Activated T-cell treated with anti-CD3 and anti-CD28 coated beads, Interleukin-2, amount 50 U/mL, for 48 hours (primary cell): Measurements from ENCODE around the gene CACNA1D.
"Not testable (repeated sequence)": the region's sequence is repeated elsewhere in the genome, so short reads cannot be mapped to it uniquely, and the experiment has no call there.

Experiments used
- DNase-seq, 2 experiments: peaks; one replicate each; pipeline ENCODE4 v3.0.0-alpha.2; 2020

The CACNA1D gene

DNA sequence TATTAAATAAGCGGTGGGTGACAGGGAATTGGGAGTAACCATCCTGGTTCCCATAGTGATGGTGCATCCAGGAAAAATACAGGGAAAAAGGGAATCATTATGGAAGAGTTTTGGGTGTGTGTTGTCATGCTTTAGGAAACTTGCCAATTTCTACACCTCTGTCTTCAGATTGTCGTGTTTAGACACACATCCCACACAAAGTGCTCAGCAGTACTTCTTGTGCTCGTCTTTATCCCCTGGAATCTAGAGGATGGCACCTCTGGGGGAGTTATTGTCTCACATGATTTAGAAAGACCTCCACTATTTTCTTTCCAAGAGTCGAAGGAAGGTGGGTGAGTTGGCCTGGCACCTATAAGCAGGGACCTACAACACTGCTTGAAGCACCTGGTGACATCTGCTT lies 35.8 kb downstream of the CACNA1D start:
- DNase-seq: no peak

DNA sequence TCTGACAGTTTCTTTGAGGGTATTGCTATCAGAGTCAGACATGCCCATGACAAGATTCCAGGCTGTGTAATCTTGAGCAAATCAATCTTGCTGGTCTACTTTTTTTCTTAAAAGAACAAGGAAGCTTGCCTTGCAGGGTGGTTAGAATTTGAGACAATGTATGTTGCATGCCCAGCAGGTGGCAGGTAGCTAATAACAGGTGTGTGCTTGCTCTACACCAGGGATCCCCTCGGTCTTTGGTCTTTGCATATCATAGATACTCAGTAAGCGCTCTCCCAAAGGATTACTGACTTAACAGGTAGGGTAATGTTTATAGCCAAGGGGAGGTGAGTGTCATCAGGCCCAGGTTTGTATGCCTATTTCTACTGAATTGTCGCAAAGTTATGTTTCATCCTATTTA lies 37.3 kb downstream of the CACNA1D start:
- no peak for DNase-seq

DNA sequence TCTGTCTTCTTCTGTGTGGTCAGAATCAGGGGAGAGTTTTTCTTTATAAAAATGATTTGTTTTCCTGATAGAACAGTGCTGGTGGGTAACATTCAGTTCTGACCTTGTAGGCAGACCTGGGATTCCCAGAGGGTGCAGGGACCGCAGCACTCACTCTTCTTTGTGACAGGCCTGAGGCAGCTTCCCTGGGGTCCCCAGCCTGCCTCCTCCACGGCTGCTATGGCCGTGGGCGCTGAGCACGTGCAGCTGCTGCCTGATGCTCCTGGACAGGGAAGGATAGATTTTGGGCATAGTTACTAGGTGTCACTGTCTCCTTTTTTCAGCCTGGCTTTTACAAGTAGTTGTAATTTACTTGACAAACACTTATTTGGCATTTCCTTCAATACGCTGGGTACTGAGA lies 39.1 kb downstream of the CACNA1D start:
- DNase-seq: no peak

DNA sequence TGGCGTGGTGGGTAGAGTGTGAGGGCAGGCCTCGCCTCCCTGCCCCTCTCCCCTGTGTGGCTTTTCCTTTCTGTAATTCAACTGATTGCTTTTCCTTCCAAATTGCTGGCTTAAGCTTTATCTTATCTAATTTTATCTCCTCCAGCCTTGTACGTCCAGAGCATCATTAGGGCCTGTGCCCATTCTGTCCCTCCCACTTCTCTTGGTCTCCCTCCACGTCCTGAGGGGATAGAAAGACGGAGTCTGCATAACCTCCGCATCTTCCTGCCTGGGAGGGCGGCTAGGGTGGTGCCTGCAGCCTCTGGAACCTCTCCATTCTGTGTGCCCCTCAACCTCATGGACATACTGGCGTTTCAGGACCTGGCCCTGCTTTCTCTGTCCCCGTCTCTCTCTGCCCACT lies 39.8 kb downstream of the CACNA1D start:
- no peak for DNase-seq

DNA sequence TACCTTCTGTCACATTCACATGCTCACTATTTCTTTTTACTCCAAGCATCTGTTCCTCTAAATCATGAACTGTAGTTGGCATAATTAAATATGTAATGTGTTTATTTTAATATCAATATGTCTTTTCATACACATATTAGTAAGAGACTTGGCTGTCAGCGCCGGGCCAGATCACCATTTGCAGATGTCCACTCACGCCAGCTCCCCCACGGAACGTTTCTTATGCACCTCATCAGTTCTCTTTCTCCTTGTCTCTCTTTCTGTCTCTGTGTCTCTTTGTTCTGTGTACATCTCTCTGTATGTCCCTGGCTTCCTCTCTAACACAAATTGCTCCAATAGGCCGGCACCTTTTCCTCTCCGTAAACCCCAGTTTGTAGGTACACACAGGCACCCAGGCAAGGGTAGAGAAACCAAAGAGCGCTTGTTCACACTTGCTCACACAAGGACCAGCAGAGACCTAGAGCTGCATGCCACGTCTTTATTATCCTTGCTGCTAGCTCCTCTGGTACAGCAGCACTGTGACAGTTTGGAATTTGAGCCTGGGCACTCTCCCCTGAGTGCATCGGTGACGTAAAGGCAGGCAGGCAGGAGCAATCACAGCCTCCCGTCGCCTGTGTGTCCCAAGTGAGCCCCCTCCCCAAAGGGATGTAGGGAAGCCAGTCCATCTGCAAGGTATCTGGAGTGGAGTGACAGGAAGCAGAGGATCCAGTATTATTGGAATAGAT lies 40.4 kb downstream of the CACNA1D start:
- DNase-seq: no peak

- no peak for DNase-seq
Measured at GRCh38 chr3:53536282-53536681, 41.9 kb downstream of the CACNA1D start.

DNA sequence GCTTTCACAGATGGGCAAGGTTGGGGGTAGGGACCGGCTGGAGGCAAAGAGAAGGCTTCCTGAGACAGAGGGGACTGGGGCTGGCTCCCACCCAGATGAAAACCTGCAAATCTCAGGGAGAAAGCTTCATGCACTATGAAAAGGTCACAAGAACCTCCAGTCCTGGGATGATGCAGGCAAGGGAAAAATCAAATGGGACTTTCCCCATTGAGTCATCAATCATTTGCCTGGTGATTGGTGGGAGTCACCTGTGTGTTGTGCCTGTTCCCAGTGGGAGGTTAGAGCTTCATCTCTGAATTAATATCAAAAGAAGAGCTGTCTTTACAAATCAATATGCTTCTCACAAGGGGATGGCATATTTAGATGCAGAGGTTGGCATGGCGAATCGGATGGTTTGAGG lies 49.9 kb downstream of the CACNA1D start:
- DNase-seq: no peak

DNA sequence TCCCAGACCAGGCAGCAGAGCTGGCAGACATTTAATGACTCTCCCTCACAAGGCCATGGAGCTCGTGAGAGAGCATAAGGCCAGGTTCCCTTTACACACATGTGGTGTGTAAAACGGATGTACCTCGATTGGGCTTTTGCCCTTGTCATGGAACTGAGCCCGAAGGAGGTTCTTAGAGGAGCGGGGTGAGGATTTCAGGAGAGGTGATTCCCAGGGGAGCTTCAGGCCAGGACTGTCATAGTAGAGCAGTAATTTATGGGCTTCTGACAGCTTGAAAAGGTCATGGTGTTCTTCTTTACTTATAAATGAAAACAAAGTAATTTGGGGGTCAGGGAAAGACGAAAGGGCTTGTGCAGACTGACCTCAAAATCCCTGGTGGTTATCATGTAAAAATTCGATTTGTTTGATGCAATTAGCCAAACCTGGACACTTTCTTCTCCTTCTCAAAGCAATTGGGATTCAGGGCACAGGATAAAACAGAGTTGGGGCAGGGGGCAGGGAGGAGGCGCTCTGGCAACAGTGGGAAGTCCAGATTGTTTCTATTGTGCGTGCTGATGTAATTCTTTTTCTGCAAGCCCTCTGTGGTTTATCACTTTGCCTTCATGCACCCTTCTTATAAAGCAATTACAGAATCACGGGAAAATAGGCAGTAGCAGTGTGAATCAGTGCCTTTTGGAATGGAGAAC lies 51.0 kb downstream of the CACNA1D start:
- DNase-seq: no peak

GRCh38 chr3:53545996-53546359 lies 51.6 kb downstream of the CACNA1D start:
- no peak for DNase-seq

GRCh38 chr3:53547327-53547726 lies 52.9 kb downstream of the CACNA1D start:
- no peak for DNase-seq

GRCh38 chr3:53550005-53550620 lies 55.7 kb downstream of the CACNA1D start:
- DNase-seq: no peak

DNA sequence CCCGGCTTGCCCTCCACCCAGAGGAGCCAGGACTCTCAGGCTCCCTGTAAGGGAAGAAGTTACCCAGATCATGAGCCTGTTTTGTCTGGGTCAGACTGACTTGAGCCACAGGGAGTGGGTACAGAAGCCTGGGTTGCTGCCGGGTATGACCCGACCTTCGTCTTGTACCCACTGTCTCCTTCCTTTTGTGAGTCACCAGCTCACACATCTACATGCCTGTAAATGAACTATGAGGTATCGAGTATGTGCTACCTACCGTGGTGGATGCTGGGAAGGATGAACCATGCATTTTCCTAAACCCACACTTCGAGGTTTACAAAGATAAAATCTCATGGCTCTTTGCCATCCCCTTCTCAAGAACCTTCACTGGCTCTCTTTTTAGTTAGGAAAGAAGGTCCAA lies 56.9 kb downstream of the CACNA1D start:
- peak in 1 of 2 experiments; percentile 22 for DNase-seq

GRCh38 chr3:53552730-53553129 lies 58.3 kb downstream of the CACNA1D start:
- DNase-seq: no peak

GRCh38 chr3:53553200-53553599 lies 58.8 kb downstream of the CACNA1D start:
- DNase-seq: no peak

DNA sequence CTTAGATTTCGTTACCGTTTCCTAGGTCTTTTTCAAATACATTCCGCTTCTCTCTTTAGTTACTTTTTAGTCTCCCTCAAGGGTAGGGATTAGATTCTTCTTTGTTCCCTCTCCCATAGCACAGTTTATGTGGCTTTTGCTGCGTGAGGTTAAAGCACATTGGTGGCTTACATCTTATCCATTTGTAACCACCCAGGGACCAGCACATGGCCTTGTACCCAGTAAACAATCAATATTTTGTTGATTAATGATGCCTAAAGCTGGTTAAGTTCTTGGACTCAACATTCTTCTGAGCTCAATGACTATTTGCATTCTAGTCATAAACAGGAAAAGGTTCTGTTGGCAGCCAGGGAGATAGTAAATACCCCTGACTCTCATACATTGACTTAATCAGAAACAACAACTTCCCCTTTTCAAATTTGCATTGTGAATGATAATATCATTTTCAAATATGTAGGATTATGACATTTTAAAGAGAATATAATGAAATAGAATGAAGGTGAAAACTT lies 60.2 kb downstream of the CACNA1D start:
- DNase-seq: no peak

DNA sequence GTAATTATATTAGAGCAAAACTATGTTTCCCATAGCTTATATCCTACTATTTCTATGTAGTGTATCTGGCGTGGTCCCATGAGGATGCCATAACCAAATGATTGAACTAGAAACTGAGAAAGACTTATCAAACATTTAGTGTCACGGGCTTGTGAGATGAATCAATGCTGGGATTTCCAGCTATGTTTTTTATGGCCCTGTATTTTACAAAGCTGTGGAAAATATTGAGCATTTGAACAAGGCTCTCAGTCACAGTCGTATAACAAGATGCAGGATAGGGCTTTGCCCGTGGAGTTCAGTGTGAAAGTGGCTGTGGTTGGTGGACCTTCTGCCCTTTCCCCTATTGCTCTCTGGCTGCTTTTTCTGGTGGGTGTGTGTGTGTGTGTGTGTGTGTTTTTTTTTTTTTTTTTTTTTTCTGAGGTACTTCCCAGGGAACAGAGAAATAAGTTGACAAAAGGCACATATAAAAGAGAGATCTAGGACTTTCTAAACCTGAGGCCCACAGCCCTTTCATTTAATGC lies 60.7 kb downstream of the CACNA1D start:
- peak; percentile 37 to 50 for DNase-seq

DNA sequence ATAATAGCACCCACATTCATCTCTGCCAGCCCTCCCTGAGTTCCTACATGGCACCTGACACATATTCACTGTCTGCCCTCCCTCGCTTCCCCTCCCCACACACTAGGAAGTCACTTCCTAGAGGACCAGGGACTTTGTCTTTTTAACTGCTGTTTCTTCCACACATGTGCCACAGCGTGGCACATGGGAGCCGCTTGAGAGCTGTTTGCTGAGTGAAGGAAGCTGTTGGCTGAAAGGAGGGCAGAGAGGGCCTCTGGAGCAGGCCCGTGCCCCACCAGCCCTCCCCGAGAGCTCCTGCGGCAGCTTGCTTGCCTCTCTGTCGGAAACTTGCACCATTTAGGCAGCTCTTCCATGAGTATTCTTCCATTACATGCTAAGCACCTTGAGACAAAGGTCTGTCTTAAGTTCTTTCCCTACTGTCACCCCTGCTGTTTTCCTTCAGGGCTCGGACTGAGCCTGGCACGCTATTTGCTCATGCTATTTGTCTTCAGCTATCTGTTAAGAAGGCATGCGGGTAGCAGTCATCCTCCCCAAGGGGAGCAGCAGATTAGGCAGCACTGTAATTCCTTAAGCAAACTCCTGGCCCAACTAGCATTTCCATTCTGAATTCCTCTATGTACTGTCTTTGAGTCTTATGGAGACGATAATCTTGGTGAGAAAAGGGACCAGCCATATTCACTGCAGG lies 72.2 kb downstream of the CACNA1D start:
- no peak for DNase-seq

DNA sequence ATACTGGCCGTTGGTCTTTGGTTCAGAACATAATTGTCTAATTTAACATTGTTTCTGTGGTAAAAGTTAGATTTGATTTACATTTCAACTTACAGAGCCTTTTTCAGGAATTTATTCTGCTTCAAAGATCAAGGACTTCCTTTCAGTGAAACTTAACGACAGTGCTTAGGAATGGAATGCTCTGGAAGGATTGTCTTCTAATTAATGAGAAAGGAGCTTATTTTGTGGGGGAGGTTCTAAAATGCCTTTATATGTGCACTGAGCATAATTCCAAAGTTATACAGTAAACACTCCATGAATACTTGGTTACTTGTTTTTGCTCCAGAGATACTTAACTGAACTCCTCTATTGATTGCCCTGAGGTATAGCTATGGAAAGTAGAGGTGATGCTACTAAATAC lies 75.7 kb downstream of the CACNA1D start:
- DNase-seq: no peak

DNA sequence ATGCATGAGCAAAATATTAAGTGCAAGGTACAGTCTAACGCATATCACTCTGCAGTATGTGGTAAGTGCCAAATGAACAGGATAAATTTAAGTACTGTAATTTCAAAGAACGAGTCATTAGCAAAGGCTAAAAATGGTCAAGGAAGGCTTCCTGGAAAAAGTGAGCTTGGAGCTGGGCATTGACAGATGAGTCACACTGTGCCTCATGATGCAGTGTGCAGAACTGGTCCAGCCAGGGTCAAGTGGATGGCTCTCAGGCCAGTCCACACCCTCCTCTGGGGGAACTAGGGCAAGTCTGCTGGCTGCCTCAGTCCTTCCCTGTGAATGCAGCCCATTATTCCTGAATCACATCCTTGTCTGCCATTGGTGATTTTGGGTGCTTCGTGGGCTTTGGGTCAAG lies 76.3 kb downstream of the CACNA1D start:
- DNase-seq: no peak

GRCh38 chr3:53571264-53571663 lies 76.9 kb downstream of the CACNA1D start:
- no peak for DNase-seq

DNA sequence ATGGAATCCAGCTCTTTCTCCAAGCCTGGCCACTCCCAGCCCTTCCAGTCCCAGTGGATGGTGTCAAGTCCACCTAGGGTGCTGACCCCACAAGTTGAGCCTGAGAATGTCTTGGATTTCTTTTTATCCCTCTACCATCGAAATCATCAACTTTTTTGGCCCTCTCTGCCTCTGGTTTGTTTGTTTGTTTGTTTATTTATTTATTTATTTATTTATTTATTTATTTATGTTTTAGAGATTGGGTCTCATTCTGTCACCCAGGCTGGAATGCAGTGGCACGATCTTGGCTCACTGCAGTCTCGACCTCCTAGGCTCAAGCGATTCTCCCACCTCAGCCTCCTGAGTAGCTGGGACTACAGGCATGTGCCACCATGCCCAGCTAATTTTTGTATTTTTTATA lies 77.8 kb downstream of the CACNA1D start:
- DNase-seq: not testable (repeated sequence)

GRCh38 chr3:53577506-53577905 lies 83.1 kb downstream of the CACNA1D start:
- no peak for DNase-seq

DNA sequence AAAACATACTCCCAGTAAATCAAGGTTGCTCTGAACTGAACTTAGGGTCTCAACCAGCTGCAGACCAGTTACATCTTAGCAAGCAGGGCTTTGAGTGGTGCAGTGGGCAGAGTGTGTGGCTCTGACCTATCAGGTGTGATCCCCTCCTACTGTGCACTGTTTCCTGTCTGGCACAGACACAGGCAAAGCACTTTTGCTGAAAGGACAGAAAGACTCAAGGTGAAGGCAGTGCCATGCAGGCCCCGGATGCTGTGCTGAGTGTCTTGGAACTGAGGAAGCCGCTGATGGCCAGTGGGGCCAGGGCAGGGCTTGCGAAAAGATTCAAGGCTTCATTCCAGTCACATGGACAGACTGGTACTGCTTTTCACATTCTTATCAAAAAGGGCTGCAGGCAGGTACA lies 85.2 kb downstream of the CACNA1D start:
- DNase-seq: no peak
